Skin of body (tissue), 2 donors: ENCODE results near the gene ZMIZ1. TPM values are rescaled to one million over a fixed set of nuclear protein-coding genes. Genes with fewer than 3 reads are reported as not detected.

Experiments used
- DNase-seq: peaks from one replicate; lab custom pipeline; 2025; lab: John Stamatoyannopoulos, UW
- total RNA-seq: library from RNA; depleted of rRNA; stranded (reverse); fragments of >200 nt; gene quantifications from one replicate; pipeline ENCODE4 v1.2.3, GENCODE V29; 2014

The ZMIZ1 gene
- total RNA-seq, 1 donor from 2014 or later, result 26.4 TPM

DNA sequence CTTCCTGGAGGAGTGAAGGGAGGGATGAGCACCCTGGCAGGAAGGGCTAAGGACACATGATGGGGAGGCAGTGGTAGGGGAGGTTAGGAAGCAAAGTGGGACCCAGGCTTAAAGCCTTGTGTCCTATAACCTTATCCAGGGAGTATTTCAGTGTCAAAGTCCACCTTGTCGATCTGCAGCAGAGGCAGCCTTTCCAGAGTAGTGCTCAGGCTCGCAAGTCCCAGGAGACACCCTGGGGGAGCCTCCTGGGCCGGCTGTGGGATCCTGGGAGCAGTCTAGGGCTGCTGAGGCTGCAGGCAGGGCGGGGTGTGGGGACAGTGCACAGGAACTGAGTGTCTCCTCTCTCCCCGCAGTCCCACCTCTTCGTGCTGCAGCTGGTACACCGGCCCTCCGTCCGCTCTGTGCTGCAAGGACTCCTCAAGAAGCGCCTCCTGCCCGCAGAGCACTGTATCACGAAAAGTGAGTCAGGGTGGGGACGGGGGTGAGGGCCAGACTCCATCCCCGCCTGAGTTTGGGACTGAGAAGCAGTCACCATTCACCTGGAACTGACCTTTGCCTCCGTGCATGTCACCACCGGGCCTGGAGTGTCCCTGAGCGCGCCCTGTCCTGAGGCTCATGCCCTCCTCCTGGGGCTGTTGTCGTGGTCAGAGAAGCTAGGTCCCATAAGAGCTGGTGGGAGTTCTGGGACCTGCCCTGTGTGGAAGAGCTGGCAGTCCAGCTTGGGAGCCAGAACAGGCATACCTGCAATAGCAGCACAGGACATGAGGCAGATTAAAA, 233.2 kb downstream of the ZMIZ1 start:
- no peak for DNase-seq

DNA sequence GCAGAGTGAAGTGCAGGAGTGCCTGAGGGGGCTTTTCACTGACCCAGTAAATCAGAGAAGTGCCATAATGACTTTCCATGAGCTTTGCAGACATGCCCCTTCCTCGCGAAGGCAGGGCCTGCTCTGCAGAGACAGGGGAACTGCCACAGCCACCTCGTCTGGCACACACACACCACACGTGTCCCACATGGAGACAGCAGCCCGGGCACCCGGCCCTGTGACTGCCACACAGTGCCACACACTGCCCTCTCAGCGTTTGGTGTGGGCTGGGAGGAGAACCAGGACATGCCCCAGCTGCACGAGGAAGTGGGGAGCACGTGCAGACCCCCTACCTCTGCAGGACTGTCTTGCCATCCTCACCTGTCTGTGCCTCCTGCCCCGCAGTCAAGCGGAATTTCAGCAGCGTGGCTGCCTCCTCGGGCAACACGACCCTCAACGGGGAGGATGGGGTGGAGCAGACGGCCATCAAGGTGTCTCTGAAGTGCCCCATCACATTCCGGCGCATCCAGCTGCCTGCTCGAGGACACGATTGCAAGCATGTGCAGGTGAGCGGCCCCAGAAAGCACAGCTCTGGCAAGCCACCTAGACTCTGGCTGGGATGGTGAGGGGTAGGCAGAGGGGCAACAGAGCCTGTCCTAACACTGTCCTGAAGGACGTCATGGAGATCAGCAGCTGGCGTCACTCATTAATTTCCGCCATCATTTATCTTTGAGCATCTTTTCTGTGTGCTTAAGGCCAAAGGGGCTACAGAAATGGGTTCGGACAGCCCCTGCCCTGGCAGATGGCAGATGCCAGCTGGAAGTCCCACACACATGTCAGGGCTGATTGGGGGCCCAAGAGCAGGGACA, 235.1 kb downstream of the ZMIZ1 start:
- no peak for DNase-seq

GRCh38 chr10:79304479-79305087, 235.8 kb downstream of the ZMIZ1 start:
- no peak for DNase-seq

GRCh38 chr10:79305515-79305914, 236.7 kb downstream of the ZMIZ1 start:
- no peak for DNase-seq

GRCh38 chr10:79305988-79306387, 237.2 kb downstream of the ZMIZ1 start:
- DNase-seq, result no peak

DNA sequence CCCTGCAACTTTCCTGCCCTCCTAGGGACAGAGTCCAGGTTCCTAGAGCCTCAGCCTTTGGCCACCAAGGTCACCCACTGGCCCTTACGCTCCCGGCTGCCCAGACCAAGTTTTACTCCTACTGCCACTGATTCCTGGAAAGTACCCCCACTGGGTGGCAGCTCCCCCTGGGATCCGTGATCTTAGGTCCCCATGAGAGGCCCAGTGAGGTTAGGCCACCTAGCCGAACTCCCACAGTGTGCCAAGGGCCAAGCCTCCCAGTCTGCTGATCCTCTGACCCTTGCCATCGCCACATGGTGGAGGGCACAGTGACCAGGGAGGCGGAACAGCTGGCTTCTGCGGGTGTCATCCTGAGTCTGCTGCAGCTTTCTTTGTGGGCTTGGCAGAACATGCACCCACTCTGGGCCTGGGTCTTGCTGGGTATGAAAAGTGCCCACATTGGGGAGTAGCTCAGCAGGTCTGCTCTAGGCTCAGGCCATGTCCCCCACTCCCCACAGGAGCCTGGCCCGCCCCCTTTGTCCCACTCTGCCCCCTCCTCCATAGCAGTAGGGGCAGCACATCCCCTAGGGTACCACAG, 238.0 kb downstream of the ZMIZ1 start:
- no peak for DNase-seq

DNA sequence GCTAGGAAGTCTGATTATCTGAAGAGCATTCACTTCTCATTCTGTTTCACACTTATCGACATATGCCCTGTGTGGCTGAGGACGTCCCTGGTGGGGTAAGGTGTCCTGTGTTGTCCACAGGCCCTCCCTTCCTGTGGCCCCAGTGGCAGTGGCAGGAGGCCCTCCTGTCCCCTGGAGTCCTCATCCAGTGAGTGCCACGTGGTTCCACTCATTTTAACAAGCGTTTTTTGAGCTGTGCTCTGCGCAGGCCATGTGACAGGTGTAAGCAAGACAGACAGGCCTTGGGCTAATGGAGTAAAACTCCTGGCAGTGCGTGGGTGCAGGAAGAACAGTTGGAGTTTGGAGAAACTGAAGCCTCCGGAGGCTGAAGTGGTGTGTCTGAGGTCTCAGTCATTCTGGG, 239.2 kb downstream of the ZMIZ1 start:
- DNase-seq, result no peak

- no peak for DNase-seq
Observed at GRCh38 chr10:79308969-79309665, 240.4 kb downstream of the ZMIZ1 start.

DNA sequence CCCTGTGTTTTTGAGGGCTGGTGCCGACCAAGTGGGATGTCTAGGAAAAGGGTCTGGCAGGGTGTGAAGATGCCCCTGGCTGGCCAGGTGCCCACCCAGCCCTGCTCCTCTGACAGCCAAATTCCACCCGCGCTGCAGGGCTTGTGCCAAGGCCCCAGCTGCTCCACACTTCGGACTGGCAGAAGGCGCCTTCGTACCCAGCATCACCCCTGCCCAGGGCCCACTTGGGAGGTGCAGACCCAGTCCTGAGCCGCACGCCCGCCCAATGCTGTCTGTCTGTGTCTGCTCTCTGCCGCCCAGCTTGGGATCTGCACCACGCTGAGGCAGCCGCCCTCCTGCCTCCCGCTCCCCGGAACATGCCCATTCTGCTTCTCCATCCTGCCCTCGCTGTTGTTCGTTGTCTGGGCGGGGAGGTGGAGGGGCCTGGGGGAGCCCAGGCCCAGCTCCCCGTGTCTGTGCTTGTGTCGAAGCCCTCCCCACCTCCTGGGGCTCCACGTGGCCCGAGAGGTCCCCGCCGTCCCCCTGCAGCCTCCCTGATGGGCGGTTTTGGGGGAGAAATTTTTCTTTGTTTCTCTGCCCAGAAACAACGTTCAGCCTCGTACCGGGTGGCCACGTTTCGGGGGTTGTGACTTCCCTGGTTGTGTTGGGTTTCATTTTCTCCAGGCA, 241.6 kb downstream of the ZMIZ1 start:
- DNase-seq, result no peak

- no peak for DNase-seq
Observed at GRCh38 chr10:79310911-79311573, 242.3 kb downstream of the ZMIZ1 start.

- no peak for DNase-seq
Observed at GRCh38 chr10:79311581-79312407, 243.0 kb downstream of the ZMIZ1 start.

DNA sequence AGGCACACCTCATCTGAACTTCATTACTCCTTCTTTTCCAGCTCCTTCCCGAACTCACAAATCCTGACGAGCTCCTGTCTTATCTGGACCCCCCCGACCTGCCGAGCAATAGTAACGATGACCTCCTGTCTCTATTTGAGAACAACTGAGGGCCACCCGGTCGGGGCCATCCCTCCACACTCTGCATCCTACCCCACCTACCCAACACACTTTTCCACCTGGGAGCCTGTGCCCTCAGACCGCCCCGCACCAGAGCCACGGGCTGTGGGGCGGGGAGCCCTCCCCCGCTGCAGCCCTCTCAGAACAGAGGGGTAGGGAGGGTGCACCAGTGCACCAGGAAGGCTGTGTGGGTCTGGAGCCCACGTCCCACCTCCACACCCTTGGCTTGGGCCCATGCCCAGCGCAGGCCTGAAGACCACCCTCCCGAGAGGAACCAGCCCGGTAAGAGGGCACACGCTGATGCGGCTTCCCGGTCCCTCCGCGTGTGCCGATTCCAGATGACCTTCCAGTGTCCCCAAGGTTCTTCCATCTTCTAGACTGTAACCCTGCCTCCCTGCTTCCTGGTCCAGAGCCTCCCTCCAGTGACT, 243.9 kb downstream of the ZMIZ1 start:
- no peak for DNase-seq

DNA sequence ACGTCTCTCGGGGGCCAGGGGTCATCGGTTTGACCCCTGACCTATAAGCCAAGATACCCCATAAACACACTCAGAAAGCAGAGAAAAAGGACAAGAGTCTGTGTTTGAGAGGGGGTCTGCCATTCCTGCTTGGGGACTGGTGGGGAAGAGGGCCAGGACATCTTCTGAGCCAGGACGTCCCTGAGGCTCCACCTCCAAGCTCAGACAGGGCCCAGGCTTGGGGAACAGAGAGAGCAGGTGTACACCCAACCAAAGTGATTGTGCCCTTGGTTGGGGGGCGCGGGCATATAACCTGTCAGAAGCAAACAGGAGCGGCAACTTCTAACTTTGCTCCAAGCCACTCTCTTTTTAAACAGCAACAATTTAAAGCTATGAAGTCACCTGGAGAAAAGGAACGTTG, 244.6 kb downstream of the ZMIZ1 start:
- no peak for DNase-seq

GRCh38 chr10:79313911-79314439, 245.2 kb downstream of the ZMIZ1 start:
- no peak for DNase-seq

DNA sequence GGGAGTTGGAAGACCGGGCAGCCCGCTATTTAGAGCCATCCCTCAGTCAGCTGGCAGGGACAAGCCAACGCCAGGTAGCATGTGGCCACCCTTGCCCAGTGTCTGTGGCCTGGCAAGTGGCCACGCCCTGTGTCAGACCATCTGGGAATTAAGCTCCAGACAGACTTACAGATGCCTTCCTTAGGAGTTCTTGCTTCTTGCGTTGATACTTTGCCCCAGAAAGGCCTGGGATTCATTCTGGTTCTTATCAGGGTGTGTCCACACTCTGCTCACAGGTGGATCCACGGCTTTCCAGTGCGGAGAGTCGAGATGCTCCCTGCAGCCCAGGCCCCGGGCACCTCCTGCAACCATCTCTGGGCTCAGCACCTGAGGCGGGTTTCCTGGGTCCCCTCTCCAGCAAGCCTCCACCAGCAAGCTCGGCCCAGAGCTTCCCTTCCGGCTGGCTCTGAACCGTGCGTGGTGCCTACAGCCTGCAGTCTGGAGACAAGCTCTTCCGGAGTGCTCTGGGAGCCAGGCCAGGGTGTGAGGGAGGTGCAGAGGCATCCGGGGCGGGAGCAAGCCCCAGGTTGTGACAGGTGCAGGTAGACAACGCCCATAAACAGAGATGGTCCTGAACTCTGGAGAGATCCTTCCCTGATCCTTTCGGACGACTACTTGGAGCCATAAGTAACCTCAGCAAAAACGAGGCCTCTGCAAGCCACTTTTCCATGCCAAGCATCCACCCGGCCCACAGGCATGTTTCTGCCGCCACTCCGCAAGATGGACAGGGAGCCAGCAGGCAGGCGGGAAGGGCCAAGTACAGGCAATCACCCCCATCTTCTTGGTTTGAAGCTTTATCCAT, 246.2 kb downstream of the ZMIZ1 start:
- no peak for DNase-seq

GRCh38 chr10:79315602-79315920, 246.8 kb downstream of the ZMIZ1 start:
- no peak for DNase-seq

DNA sequence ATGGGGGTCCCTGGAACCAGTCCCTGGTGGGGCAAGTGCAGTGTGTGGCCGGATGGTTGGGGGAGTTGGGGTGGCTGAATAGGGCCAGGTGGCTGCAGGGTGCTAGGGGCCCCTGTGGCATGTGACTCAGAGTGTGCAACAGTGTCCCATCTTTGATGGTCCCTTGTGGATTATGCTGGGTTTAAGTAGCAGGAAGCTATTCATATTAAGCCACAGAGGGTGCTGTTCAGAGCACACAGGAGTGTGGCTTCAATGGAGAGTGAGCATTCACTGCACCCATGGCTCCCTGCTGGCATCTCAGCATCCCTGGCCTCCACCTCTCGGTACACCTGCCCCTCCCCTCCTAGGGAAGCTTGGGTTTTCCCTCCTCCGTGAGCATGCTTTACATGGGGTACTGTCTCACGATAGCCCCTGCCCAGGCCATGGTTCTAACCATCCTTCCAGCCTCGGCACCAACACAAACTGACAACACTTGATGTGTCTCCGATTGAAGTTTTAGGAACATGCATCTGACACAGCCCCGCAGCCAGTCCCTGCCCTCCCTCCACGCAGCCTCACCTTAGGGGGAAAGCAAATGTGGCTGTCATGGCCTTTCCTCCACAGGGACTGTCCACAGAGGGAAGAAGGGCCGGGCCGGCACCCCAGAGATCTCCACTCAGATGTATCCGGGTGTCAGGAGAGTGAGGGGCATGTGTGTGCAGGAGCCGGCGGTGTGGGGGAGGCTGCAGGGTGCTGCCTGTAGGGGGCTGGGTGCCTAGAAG, 248.1 kb downstream of the ZMIZ1 start:
- DNase-seq, result no peak
